ENCODE results near the gene HPS1.

GRCh38 chr10:98472196-98472595 is 25.5 kb upstream of the HPS1 start:
- TF ChIP-seq, protein P1, sequence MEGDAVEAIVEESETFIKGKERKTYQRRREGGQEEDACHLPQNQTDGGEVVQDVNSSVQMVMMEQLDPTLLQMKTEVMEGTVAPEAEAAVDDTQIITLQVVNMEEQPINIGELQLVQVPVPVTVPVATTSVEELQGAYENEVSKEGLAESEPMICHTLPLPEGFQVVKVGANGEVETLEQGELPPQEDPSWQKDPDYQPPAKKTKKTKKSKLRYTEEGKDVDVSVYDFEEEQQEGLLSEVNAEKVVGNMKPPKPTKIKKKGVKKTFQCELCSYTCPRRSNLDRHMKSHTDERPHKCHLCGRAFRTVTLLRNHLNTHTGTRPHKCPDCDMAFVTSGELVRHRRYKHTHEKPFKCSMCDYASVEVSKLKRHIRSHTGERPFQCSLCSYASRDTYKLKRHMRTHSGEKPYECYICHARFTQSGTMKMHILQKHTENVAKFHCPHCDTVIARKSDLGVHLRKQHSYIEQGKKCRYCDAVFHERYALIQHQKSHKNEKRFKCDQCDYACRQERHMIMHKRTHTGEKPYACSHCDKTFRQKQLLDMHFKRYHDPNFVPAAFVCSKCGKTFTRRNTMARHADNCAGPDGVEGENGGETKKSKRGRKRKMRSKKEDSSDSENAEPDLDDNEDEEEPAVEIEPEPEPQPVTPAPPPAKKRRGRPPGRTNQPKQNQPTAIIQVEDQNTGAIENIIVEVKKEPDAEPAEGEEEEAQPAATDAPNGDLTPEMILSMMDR (IDR thresholded peaks at IDR 0.05) = no peak
- TF ChIP-seq POLR2A (IDR thresholded peaks at IDR 0.05) = no peak
